Measurements from ENCODE around the gene TAS2R8. TPM values are rescaled to one million over a fixed set of nuclear protein-coding genes. Genes with fewer than 3 reads are reported as not detected.

TAS2R8 gene
- polyA plus RNA-seq, 1 donor from 2014 or later = 0.59 TPM

GRCh38 chr12:10849425-10849878 is 42.4 kb upstream of the TAS2R8 start, which contains the start of gene PRR4:
Gene PRR4, minus strand, starts transcription at chr12:10849475. Its CDS starts 38 bp downstream, at chr12:10849437.
- Histone ChIP-seq H3K9me3 (ENCODE audit: low read length) (no peaks in the 10 kb centered on the region), H3K9me2 (ENCODE audit: insufficient read depth, low read length) (no peaks in the 10 kb centered on the region), H3K36me3 (ENCODE audit: insufficient read depth, low read length) (no peaks in the 10 kb centered on the region), H4K20me1 (ENCODE audit: insufficient read depth) (no peaks in the 10 kb centered on the region), H3F3A (ENCODE audit: insufficient read depth, low read length, poor library complexity, severe bottlenecking) (no peaks in the 10 kb centered on the region), H3K79me2 (replicated peaks; ENCODE audit: insufficient read depth, low read length) (no peaks in the 10 kb centered on the region), H3K27me3 (ENCODE audit: insufficient read depth, low read depth, low read length) (no peaks in the 10 kb centered on the region), H3K4me3 (ENCODE audit: low read length) (no peak within 1 kb of the TSS), H3K4me2 (ENCODE audit: low read length) (no peak within 1 kb of the TSS), H3K27ac (ENCODE audit: low read length) (no peak within 1 kb of the TSS), H3K9ac (ENCODE audit: low read length) (no peak within 1 kb of the TSS), H2AFZ (ENCODE audit: low read depth, low read length) (no peak within 1 kb of the TSS)
- TF ChIP-seq TAF1 (IDR thresholded peaks at IDR 0.05; ENCODE audit: low read depth) (no peak), REST (IDR thresholded peaks at IDR 0.05; ENCODE audit: borderline replicate concordance) (no peak), SMC3 (conservative IDR thresholded peaks at IDR 0.05; ENCODE audit: poor library complexity) (no peak), CTCF (IDR thresholded peaks at IDR 0.05; ENCODE audit: poor library complexity, severe bottlenecking) (no peak), MXI1 (conservative IDR thresholded peaks at IDR 0.05; ENCODE audit: poor library complexity, severe bottlenecking) (no peak), EZH2 (IDR thresholded peaks at IDR 0.05; ENCODE audit: borderline replicate concordance, insufficient read depth, low read length, poor library complexity, severe bottlenecking) (no peak), RAD21 (conservative IDR thresholded peaks at IDR 0.05) (no peak), EP300 (conservative IDR thresholded peaks at IDR 0.05; ENCODE audit: poor library complexity, severe bottlenecking) (no peak), POLR2AphosphoS5 (IDR thresholded peaks at IDR 0.05) (no peak)

GRCh38 chr12:10847744-10848143 is 40.7 kb upstream of the TAS2R8 start:
- H3K27ac ChIP-seq (ENCODE audit: low read length) = no peak overlapping the region
- H2AFZ ChIP-seq (ENCODE audit: low read depth, low read length) = no peak overlapping the region
- no peaks in the 10 kb centered on the region for H3K79me2 ChIP-seq (replicated peaks; ENCODE audit: insufficient read depth, low read length)
- no peaks in the 10 kb centered on the region for H3K9me3 ChIP-seq (ENCODE audit: low read length)
- H3K36me3 ChIP-seq (ENCODE audit: insufficient read depth, low read length) = no peaks in the 10 kb centered on the region
- no peak overlapping the region for H3K4me3 ChIP-seq (ENCODE audit: low read length)
- H4K20me1 ChIP-seq (ENCODE audit: insufficient read depth) = no peaks in the 10 kb centered on the region
- H3K9ac ChIP-seq (ENCODE audit: low read length) = no peak overlapping the region
- H3K27me3 ChIP-seq (ENCODE audit: insufficient read depth, low read depth, low read length) = no peaks in the 10 kb centered on the region
- TF ChIP-seq RAD21 (conservative IDR thresholded peaks at IDR 0.05) = no peak
- no peak for TF ChIP-seq POLR2AphosphoS5 (IDR thresholded peaks at IDR 0.05)
- no peak for TF ChIP-seq EP300 (conservative IDR thresholded peaks at IDR 0.05; ENCODE audit: poor library complexity, severe bottlenecking)
- no peak for TF ChIP-seq SMC3 (conservative IDR thresholded peaks at IDR 0.05; ENCODE audit: poor library complexity)
- TF ChIP-seq TAF1 (IDR thresholded peaks at IDR 0.05; ENCODE audit: low read depth) = no peak
- no peak for TF ChIP-seq REST (IDR thresholded peaks at IDR 0.05; ENCODE audit: borderline replicate concordance)
- TF ChIP-seq EZH2 (IDR thresholded peaks at IDR 0.05; ENCODE audit: borderline replicate concordance, insufficient read depth, low read length, poor library complexity, severe bottlenecking) = no peak
- no peak for TF ChIP-seq CTCF (IDR thresholded peaks at IDR 0.05; ENCODE audit: poor library complexity, severe bottlenecking)
- no peak for TF ChIP-seq MXI1 (conservative IDR thresholded peaks at IDR 0.05; ENCODE audit: poor library complexity, severe bottlenecking)
- H3K4me2 ChIP-seq (ENCODE audit: low read length) = no peak overlapping the region
- no peaks in the 10 kb centered on the region for H3K9me2 ChIP-seq (ENCODE audit: insufficient read depth, low read length)
- no peaks in the 10 kb centered on the region for H3F3A ChIP-seq (ENCODE audit: insufficient read depth, low read length, poor library complexity, severe bottlenecking)

All from neural cell (in vitro differentiated cells).